Mesendoderm (in vitro differentiated cells): ENCODE data around the gene TMEM184C.

Experiments used
- DNase-seq: peaks from one replicate; pipeline ENCODE4 v3.0.0; 2013
- H2AK5ac ChIP-seq: 2 replicates; pipeline ENCODE4 v1.6.1; 2013; ENCODE audit warnings: low read length, inconsistent platforms
- H2BK120ac ChIP-seq: 2 replicates; pipeline ENCODE4 v1.6.1; 2013; ENCODE audit warnings: low read depth, mild to moderate bottlenecking, low read length, moderate library complexity, mixed read lengths
- H2BK15ac ChIP-seq: replicated peaks from 2 replicates; pipeline ENCODE4 v1.6.1; 2013; ENCODE audit warnings: low read depth, mild to moderate bottlenecking, moderate library complexity
- H2BK5ac ChIP-seq: 2 replicates; pipeline ENCODE4 v1.6.1; 2013; ENCODE audit warnings: low read length, inconsistent platforms
- H3K18ac ChIP-seq: 2 replicates; pipeline ENCODE4 v1.6.1; 2013; ENCODE audit warnings: mild to moderate bottlenecking, low read length, mixed read lengths
- H3K23ac ChIP-seq: one replicate; pipeline ENCODE4 v1.6.1; 2013; ENCODE audit warnings: low read length
- H3K27ac ChIP-seq: 2 replicates; pipeline ENCODE4 v1.5.1; 2013; ENCODE audit warnings: low read depth, mild to moderate bottlenecking, inconsistent platforms, low read length, moderate library complexity
- H3K27me3 ChIP-seq: 2 replicates; pipeline ENCODE4 v1.6.1; 2013; ENCODE audit warnings: low read length, control low read depth, mild to moderate bottlenecking, inconsistent platforms; ENCODE audit not compliant: insufficient read depth, poor library complexity
- H3K36me3 ChIP-seq: 2 replicates; pipeline ENCODE4 v1.6.1; 2013; ENCODE audit warnings: low read length, inconsistent platforms; ENCODE audit not compliant: control insufficient read depth, insufficient read depth
- H3K4ac ChIP-seq: one replicate; pipeline ENCODE4 v1.6.1; 2013; ENCODE audit warnings: low read depth, mild to moderate bottlenecking, low read length, moderate library complexity
- H3K4me1 ChIP-seq: 2 replicates; pipeline ENCODE4 v1.6.1; 2013; ENCODE audit warnings: low read depth, low read length, inconsistent platforms; ENCODE audit not compliant: control insufficient read depth
- H3K4me2 ChIP-seq: 2 replicates; pipeline ENCODE4 v1.6.1; 2013; ENCODE audit warnings: low read length
- H3K4me3 ChIP-seq: 2 replicates; pipeline ENCODE4 v1.5.1; 2013; ENCODE audit warnings: mild to moderate bottlenecking, low read length
- H3K56ac ChIP-seq: one replicate; pipeline ENCODE4 v1.6.1; 2013; ENCODE audit warnings: low read length
- H3K79me1 ChIP-seq: 2 replicates; pipeline ENCODE4 v1.6.1; 2013; ENCODE audit warnings: low read length, inconsistent platforms
- H3K79me2 ChIP-seq: 2 replicates; pipeline ENCODE4 v1.6.1; 2013; ENCODE audit warnings: mild to moderate bottlenecking, low read length; ENCODE audit not compliant: control insufficient read depth, insufficient read depth
- H3K9ac ChIP-seq: 2 replicates; pipeline ENCODE4 v1.6.1; 2013; ENCODE audit warnings: low read length, inconsistent platforms
- H4K5ac ChIP-seq: one replicate; pipeline ENCODE4 v1.6.1; 2013; ENCODE audit warnings: low read length
- H4K8ac ChIP-seq: one replicate; pipeline ENCODE4 v1.6.1; 2013; ENCODE audit warnings: low read depth, mild to moderate bottlenecking, control low read depth, low read length, moderate library complexity
- WGBS: extraction: QIAGEN DNeasy Blood & Tissue Kit; methylation state at CpG from one replicate; pipeline ENCODE4 v1.1.7; 2013; ENCODE audit warnings: low lambda C conversion rate, missing lambda C conversion rate; ENCODE audit not compliant: insufficient coverage; ENCODE audit errors: extremely low coverage; 5-methylcytosine and 5-hydroxymethylcytosine counted together

The TMEM184C gene

DNA sequence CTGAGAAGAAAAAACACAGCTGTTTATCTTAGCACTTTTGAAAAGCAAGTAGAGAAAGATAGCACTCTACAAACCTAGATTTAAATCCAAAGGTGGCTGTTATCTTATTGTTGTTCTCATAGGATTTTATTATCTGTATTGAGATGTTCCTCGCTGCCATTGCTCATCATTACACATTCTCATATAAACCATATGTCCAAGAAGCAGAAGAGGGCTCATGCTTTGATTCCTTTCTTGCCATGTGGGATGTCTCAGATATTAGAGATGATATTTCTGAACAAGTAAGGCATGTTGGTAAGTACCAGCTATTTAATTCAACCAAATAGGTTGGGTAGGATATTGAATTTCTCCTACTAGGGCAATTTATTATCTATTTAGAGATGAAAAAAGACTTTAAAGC is 16.4 kb downstream of the TMEM184C start:
- no peaks in the 10 kb centered on the region for H3K79me2 ChIP-seq
- peaks cover 3% of the 10 kb centered on the region for H3K36me3 ChIP-seq
- no peak overlapping the region for H4K8ac ChIP-seq
- no peaks in the 10 kb centered on the region for H3K4me1 ChIP-seq
- no peak overlapping the region for H3K4ac ChIP-seq
- H2BK15ac ChIP-seq: no peak overlapping the region
- H2BK5ac ChIP-seq: no peak overlapping the region
- H3K23ac ChIP-seq: no peak overlapping the region
- no peak overlapping the region for H3K18ac ChIP-seq
- H3K4me2 ChIP-seq: no peak overlapping the region
- no peak overlapping the region for H4K5ac ChIP-seq
- H3K56ac ChIP-seq: no peak overlapping the region
- H3K79me1 ChIP-seq: no peaks in the 10 kb centered on the region
- no peak overlapping the region for H2BK120ac ChIP-seq
- H3K4me3 ChIP-seq: no peak overlapping the region
- no peak overlapping the region for H3K27ac ChIP-seq
- no peak overlapping the region for H2AK5ac ChIP-seq
- WGBS: no CpG with 5 or more reads among the region's 1 CpG
- no peaks in the 10 kb centered on the region for H3K27me3 ChIP-seq
- H3K9ac ChIP-seq: no peak overlapping the region
- no peak for DNase-seq

DNA sequence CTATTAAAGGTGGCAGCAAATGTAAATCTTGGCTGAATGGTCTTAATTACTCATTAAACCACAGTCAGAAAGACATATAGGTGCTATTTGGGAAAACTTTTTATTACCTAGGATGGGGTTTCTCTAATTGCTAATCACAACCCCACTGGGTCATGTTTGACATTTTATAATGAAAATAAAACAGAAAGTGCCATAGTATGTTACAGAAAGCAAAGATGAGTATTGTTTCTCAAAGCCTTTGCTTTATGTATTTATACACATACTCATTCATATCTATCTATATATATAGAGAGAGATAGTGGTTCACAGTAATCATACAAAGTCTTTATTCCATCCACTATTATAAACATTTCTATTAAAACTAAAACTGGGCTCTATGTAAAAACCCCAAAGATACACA is 18.2 kb downstream of the TMEM184C start:
- no peak overlapping the region for H3K56ac ChIP-seq
- H3K4ac ChIP-seq: no peak overlapping the region
- no peak overlapping the region for H2BK5ac ChIP-seq
- H3K79me2 ChIP-seq: no peaks in the 10 kb centered on the region
- no peaks in the 10 kb centered on the region for H3K27me3 ChIP-seq
- peaks cover 3% of the 10 kb centered on the region for H3K36me3 ChIP-seq
- no peak overlapping the region for H3K27ac ChIP-seq
- H3K4me1 ChIP-seq: no peaks in the 10 kb centered on the region
- no peak overlapping the region for H3K23ac ChIP-seq
- DNase-seq: no peak
- no peak overlapping the region for H2BK120ac ChIP-seq
- no peak overlapping the region for H3K9ac ChIP-seq
- no peak overlapping the region for H2AK5ac ChIP-seq
- no peaks in the 10 kb centered on the region for H3K79me1 ChIP-seq
- H4K5ac ChIP-seq: no peak overlapping the region
- no peak overlapping the region for H3K4me2 ChIP-seq
- no peak overlapping the region for H3K4me3 ChIP-seq
- no peak overlapping the region for H3K18ac ChIP-seq
- H4K8ac ChIP-seq: no peak overlapping the region
- no peak overlapping the region for H2BK15ac ChIP-seq

DNA sequence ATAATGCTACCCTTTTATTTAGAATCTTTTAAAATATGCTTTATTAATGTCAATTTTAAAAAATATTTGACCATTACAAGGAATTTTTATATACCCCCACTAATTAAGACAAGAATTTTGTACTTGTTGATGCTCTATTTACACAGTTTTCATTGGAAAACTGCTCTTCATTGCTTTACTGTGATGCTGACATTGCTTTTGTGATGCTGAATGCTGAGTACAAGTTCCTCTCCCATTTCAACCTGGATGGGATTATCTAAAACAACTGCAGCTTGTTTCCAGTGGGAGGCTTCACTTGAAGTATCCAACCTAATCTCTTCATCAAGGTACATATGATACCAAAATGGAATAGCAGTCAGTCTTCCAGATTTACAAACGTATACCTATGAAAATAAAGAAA is 21.2 kb downstream of the TMEM184C start:
- DNase-seq: no peak
- Histone ChIP-seq H2BK15ac (no peak overlapping the region), H3K79me1 (peaks cover 2% of the 10 kb centered on the region), H3K18ac (no peak overlapping the region), H3K79me2 (no peaks in the 10 kb centered on the region), H4K5ac (no peak overlapping the region), H3K4me2 (no peak overlapping the region), H3K9ac (no peak overlapping the region), H3K36me3 (peaks cover 1% of the 10 kb centered on the region), H3K56ac (no peak overlapping the region), H2BK5ac (no peak overlapping the region), H3K27ac (no peak overlapping the region), H2BK120ac (no peak overlapping the region), H3K4me3 (no peak overlapping the region), H4K8ac (no peak overlapping the region), H3K23ac (no peak overlapping the region), H3K27me3 (no peaks in the 10 kb centered on the region), H2AK5ac (no peak overlapping the region), H3K4me1 (no peaks in the 10 kb centered on the region), H3K4ac (no peak overlapping the region)
- no CpG with 5 or more reads among the region's 1 CpG for WGBS

DNA sequence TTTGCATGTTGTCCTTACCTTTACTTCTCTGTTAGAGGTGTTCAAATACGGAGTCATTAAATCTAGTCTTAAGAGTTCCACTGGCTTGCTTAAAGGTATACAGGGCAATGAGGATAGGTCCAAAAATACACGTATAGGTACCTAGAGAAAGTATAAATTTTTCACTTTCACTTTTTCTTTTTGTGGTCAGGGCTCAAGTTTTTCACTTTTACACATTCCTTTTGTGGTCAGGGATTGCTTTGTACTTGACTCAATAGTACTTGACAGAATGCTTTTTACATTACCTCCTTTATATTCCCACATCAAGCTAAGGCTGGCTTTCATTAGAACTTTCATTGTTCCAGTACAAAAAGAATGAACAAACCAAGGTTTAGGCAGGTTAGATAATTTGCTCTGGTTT is 21.7 kb downstream of the TMEM184C start:
- Histone ChIP-seq H3K4me1 (no peaks in the 10 kb centered on the region), H3K79me1 (peaks cover 2% of the 10 kb centered on the region), H3K9ac (no peak overlapping the region), H3K18ac (no peak overlapping the region), H3K27me3 (no peaks in the 10 kb centered on the region), H3K4me2 (no peak overlapping the region), H3K56ac (no peak overlapping the region), H2AK5ac (no peak overlapping the region), H4K8ac (no peak overlapping the region), H3K27ac (no peak overlapping the region), H3K4me3 (no peak overlapping the region), H2BK15ac (no peak overlapping the region), H4K5ac (no peak overlapping the region), H2BK120ac (no peak overlapping the region), H3K23ac (no peak overlapping the region), H3K36me3 (peaks cover 1% of the 10 kb centered on the region), H3K4ac (no peak overlapping the region), H3K79me2 (no peaks in the 10 kb centered on the region), H2BK5ac (no peak overlapping the region)
- no peak for DNase-seq
- WGBS: no CpG with 5 or more reads among the region's 2 CpGs

DNA sequence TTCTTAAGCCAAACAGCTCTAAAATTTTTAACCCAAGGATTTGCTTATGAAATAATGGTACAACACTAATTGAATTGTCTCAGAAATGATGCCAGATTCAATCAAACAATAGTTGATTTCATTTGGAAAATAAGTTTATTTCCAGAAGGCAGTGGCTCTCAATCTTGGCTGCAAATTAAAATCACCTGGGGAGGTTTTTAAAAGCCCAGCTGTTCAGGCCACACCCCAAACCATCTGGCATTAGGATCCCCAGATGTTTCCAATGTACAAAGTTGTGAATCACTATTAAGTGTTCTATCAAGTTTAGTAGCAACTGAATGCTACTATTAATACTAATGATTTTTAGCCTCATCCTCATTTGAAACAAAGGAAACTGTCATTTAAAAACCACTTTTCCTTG is 22.2 kb downstream of the TMEM184C start:
- H4K5ac ChIP-seq: no peak overlapping the region
- no peak overlapping the region for H2BK5ac ChIP-seq
- H3K4me1 ChIP-seq: no peaks in the 10 kb centered on the region
- H3K23ac ChIP-seq: no peak overlapping the region
- H3K18ac ChIP-seq: no peak overlapping the region
- H2BK120ac ChIP-seq: no peak overlapping the region
- H3K56ac ChIP-seq: no peak overlapping the region
- H2AK5ac ChIP-seq: no peak overlapping the region
- peaks cover 2% of the 10 kb centered on the region for H3K79me1 ChIP-seq
- H2BK15ac ChIP-seq: no peak overlapping the region
- no peaks in the 10 kb centered on the region for H3K79me2 ChIP-seq
- H3K36me3 ChIP-seq: no peaks in the 10 kb centered on the region
- no peak overlapping the region for H3K4me2 ChIP-seq
- H3K9ac ChIP-seq: no peak overlapping the region
- H3K4me3 ChIP-seq: no peak overlapping the region
- no peaks in the 10 kb centered on the region for H3K27me3 ChIP-seq
- no peak overlapping the region for H3K27ac ChIP-seq
- H4K8ac ChIP-seq: no peak overlapping the region
- DNase-seq: no peak
- H3K4ac ChIP-seq: no peak overlapping the region

DNA sequence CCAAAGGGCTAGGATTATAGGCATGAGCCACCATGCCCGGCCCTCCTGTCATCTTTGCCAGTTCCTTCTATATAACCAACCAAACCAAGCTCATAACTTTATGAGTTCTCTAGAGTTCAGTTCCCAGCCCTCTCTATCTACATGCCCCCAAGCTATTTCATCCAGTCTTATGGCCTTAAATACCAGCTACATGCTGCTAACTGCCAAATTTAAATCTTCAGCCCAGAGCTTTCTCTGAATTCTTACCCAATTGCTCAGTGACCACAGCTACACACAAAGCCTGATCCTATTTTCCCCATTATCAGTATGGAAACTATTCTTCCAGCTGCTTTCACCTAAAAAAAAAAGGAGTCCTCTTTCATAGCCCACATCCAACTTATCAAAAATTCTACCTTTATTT is 23.1 kb downstream of the TMEM184C start:
- Histone ChIP-seq H2AK5ac (no peak overlapping the region), H4K8ac (no peak overlapping the region), H3K23ac (no peak overlapping the region), H3K36me3 (no peaks in the 10 kb centered on the region), H4K5ac (no peak overlapping the region), H3K56ac (no peak overlapping the region), H2BK5ac (no peak overlapping the region), H3K27ac (no peak overlapping the region), H3K4ac (no peak overlapping the region), H3K4me2 (no peak overlapping the region), H3K79me1 (peaks cover 2% of the 10 kb centered on the region), H3K4me3 (no peak overlapping the region), H3K9ac (no peak overlapping the region), H2BK120ac (no peak overlapping the region), H3K18ac (no peak overlapping the region), H3K27me3 (no peaks in the 10 kb centered on the region), H3K4me1 (peaks cover 2% of the 10 kb centered on the region), H3K79me2 (no peaks in the 10 kb centered on the region), H2BK15ac (no peak overlapping the region)
- no CpG with 5 or more reads among the region's 1 CpG for WGBS
- DNase-seq: no peak
